Nephron (organoid): ENCODE measurements around the gene ACSM4.
"Not testable (repeated sequence)": the region's sequence is repeated elsewhere in the genome, so short reads cannot be mapped to it uniquely, and the experiment has no call there.

ENCODE experiments used
- H3K27ac Mint-ChIP-seq, 3 experiments: 2 replicates each; pipeline ENCODE4 v1.8.0; 2020; ENCODE audit warnings: mixed read lengths in 3 of 3, mild to moderate bottlenecking in 2 of 3, moderate library complexity in 1 of 3
- H3K27me3 Mint-ChIP-seq: 2 replicates; pipeline ENCODE4 v1.8.0; 2021; ENCODE audit warnings: low read depth, mild to moderate bottlenecking, moderate library complexity, mixed read lengths
- H3K36me3 Mint-ChIP-seq: 2 replicates; pipeline ENCODE4 v1.8.0; 2020; ENCODE audit warnings: low read depth, mixed read lengths
- H3K4me1 Mint-ChIP-seq: 2 replicates; pipeline ENCODE4 v1.8.0; 2020; ENCODE audit warnings: mixed read lengths
- H3K4me3 Mint-ChIP-seq, 3 experiments: 2 replicates each; pipeline ENCODE4 v1.8.0; 2020; ENCODE audit warnings: mild to moderate bottlenecking in 3 of 3, mixed read lengths in 3 of 3, moderate library complexity in 2 of 3
- H3K9me3 Mint-ChIP-seq: 2 replicates; pipeline ENCODE4 v1.8.0; 2020; ENCODE audit warnings: mixed read lengths
- CTCF ChIP-seq, 3 experiments: fragments of 200-600 bp; sonication (generic); IDR thresholded peaks; one replicate each; pipeline ENCODE4 v1.5.0; 2021; ENCODE audit warnings: antibody characterized with exemption in 3 of 3; ENCODE audit not compliant: unreplicated experiment in 3 of 3

Gene ACSM4

GRCh38 chr12:7303772-7304171 lies at the start of gene ACSM4:
Gene ACSM4 (plus strand): TSS chr12:7304072. CDS start chr12:7304332, 260 bp downstream.
- no peak within 1 kb of the TSS for H3K4me3 Mint-ChIP-seq
- H3K9me3 Mint-ChIP-seq = no peaks in the 10 kb centered on the region
- no peak for TF ChIP-seq CTCF (IDR thresholded peaks at IDR 0.05; ENCODE audit: unreplicated experiment in 3 of 3)
- H3K27me3 Mint-ChIP-seq = peaks cover 10% of the 10 kb centered on the region
- H3K27ac Mint-ChIP-seq = no peak within 1 kb of the TSS
- no peaks in the 10 kb centered on the region for H3K4me1 Mint-ChIP-seq
- H3K36me3 Mint-ChIP-seq = no peaks in the 10 kb centered on the region

DNA sequence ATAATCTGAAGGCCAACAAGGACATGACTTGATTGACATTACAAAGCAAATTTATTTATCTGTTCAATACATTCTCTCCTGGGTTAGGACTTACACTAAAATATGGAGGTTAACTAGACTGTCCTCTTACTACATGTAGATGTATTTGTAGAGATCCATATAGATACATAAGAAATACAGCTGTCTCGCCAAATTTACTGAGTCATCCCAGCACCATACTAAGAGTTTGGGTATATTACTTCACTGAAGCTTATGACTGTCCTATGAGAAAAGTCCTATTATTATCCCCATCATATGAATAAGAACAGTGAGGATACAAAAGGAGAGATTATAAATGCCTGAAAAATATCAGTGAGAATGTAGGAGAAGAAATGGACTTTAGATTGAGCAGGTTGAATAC lies 44.8 kb upstream of the ACSM4 start:
- no peak for TF ChIP-seq CTCF (IDR thresholded peaks at IDR 0.05; ENCODE audit: unreplicated experiment in 3 of 3)
- Mint-ChIP-seq H3K9me3 (peaks cover 5% of the 10 kb centered on the region), H3K27me3 (peaks cover 9% of the 10 kb centered on the region), H3K4me3 (no peak overlapping the region), H3K27ac (no peak overlapping the region), H3K4me1 (no peaks in the 10 kb centered on the region), H3K36me3 (no peaks in the 10 kb centered on the region)

- H3K36me3 Mint-ChIP-seq = no peaks in the 10 kb centered on the region
- TF ChIP-seq CTCF (IDR thresholded peaks at IDR 0.05; ENCODE audit: unreplicated experiment in 3 of 3) = no peak
- no peak overlapping the region for H3K27ac Mint-ChIP-seq
- peaks cover 2% of the 10 kb centered on the region for H3K9me3 Mint-ChIP-seq
- H3K4me3 Mint-ChIP-seq = no peak overlapping the region
- H3K27me3 Mint-ChIP-seq = peaks cover 9% of the 10 kb centered on the region
- H3K4me1 Mint-ChIP-seq = no peaks in the 10 kb centered on the region
Observed at GRCh38 chr12:7264538-7264937, 39.3 kb upstream of the ACSM4 start.

DNA sequence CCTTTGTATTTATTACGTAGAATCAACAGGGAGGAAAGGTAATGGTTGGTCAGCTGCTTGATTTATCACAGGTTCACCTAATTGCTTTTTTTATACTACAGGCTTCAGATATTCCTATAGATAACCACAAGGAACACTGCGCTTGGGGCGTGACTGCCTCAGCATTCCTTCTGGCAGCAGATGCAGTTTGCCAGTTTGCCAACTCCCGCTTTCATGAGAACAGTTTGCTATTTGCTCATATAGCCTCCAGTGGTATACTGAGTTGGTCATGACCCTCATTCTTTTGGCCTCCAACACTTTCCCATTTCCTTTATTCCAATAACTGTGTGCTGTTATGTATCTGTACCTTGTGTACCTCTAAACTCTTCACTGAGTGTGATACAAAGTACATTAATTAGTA lies 38.6 kb upstream of the ACSM4 start:
- Mint-ChIP-seq H3K27ac (no peak overlapping the region), H3K9me3 (peaks cover 2% of the 10 kb centered on the region), H3K36me3 (no peaks in the 10 kb centered on the region), H3K27me3 (peaks cover 5% of the 10 kb centered on the region), H3K4me1 (no peaks in the 10 kb centered on the region), H3K4me3 (no peak overlapping the region)
- no peak for TF ChIP-seq CTCF (IDR thresholded peaks at IDR 0.05; ENCODE audit: unreplicated experiment in 3 of 3)

DNA sequence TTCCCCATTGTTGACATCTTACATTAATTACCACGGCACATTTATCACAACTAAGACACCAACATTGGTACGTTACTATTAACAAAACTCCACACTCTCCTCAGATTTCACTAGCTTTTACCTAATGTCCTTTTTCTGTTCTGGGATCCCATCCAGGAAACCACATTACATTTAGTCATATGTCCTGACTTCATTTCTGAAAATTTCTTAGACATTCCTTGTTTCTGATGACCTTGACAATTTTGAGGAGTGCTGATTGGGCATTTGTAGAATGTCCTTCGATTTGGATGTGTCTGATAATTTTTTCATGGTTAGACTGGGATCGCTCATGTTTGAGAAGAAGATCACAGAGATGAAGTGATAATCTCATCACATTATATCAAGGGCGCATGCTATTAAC lies 34.6 kb upstream of the ACSM4 start:
- TF ChIP-seq CTCF (IDR thresholded peaks at IDR 0.05; ENCODE audit: unreplicated experiment in 3 of 3) = no peak
- H3K9me3 Mint-ChIP-seq = no peaks in the 10 kb centered on the region
- no peak overlapping the region for H3K27ac Mint-ChIP-seq
- no peaks in the 10 kb centered on the region for H3K4me1 Mint-ChIP-seq
- H3K36me3 Mint-ChIP-seq = no peaks in the 10 kb centered on the region
- peaks cover 3% of the 10 kb centered on the region for H3K27me3 Mint-ChIP-seq
- H3K4me3 Mint-ChIP-seq = no peak overlapping the region

DNA sequence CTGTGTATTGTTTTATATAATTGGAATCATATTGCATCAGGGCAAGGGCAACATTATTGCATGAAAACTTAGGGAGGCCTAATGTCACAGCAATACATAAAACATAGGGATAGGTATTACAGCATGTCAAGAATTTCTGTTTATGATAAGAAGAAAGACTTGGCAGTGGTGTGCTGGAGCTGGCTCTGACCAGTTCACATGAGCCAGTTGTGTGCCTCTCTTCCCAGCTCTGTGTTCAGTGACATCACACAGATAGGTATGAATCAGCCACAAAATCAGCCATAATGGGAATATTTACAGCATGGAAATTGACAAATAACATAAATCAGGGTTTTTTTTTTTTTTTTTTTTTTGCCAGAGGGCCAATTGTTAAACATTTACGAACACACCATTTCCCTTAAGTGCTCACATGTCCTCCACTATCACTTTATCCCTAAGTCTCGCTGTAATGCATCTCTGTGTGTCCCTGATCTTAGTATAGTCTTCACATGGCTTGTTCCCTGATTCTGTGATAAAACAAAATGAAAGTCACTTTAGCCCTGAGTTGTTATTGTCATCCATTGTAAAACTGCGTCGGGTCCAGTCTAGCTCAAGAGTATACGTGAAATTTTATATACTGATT lies 31.9 kb upstream of the ACSM4 start:
- no peak overlapping the region for H3K27ac Mint-ChIP-seq
- H3K36me3 Mint-ChIP-seq = no peaks in the 10 kb centered on the region
- H3K9me3 Mint-ChIP-seq = peaks cover 4% of the 10 kb centered on the region
- H3K4me1 Mint-ChIP-seq = no peaks in the 10 kb centered on the region
- peaks cover 3% of the 10 kb centered on the region for H3K27me3 Mint-ChIP-seq
- H3K4me3 Mint-ChIP-seq = no peak overlapping the region
- no peak for TF ChIP-seq CTCF (IDR thresholded peaks at IDR 0.05; ENCODE audit: unreplicated experiment in 3 of 3)

DNA sequence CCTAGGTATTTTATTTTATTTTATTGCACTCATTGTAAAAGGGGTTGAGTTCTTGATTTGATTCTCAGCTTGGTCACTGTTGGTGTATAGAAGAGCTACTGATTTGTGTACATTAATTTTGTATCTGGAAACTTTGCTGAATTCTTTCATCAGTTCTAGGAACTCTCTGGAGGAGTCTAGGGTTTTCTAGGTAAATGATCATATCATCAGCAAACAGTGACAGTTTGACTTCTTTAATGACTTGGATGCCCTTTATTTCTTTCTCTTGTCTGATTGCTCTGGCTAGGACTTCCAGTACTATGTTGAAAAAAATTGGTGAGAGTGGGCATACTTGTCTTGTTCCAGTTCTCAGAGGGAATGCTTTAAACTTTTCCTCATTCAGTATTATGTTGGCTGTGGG lies 28.4 kb upstream of the ACSM4 start:
- not testable (repeated sequence) for H3K4me3 Mint-ChIP-seq, H3K9me3 Mint-ChIP-seq, H3K36me3 Mint-ChIP-seq

More for the DNA sequence above, 28.4 kb upstream of the ACSM4 start:
- H3K4me1 Mint-ChIP-seq, H3K27ac Mint-ChIP-seq, H3K27me3 Mint-ChIP-seq: not testable (repeated sequence)
